ENCODE data around the gene GATA1. TPM values are rescaled to one million over a fixed set of nuclear protein-coding genes. Genes with fewer than 3 reads are reported as not detected.

The GATA1 gene
- total and polyA plus RNA-seq, 5 donors from 2014 or later = 0.67 TPM; not detected in 4

DNA sequence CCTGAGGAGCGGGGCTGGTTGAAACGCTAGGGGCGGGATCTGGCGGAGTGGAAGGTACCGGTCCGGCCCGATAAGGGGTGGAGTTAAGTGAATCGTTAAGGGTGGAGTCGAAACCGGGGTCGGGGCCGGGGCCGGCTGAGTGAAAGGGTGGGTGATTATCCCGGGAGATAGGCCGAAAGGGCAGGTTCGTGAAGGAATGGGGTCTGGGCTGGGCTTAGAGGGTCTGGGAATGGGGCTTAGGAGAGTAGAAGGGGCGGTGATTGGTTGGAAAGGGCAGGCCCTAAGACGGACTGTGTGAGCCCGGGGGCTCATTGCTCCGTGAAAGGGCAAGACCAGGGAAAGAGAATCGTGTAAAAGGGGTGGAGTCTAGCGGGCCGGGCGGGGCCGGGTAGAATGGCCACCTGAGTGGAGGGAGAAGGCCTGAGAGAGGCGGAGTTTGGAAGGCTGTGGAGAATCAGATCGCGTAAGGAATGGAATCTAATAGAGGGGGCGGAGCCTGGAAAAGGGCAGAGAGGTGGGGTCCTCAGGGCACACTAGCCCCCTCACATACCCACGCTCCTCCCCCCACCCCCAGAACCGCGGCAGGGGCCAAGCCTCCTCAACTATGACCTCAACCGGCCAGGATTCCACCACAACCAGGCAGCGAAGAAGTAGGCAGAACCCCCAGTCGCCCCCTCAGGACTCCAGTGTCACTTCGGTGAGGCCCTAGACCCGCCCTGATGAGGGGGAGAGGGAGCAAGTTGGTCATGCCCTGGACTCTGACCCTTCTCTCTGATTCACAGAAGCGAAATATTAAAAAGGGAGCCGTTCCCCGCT, 15.9 kb downstream of the GATA1 start:
- Histone ChIP-seq H3K9me3 (ENCODE audit: control insufficient read depth in 2 of 2, low read length in 2 of 2) (no peaks in the 10 kb centered on the region), H3K27ac (ENCODE audit: insufficient read depth, low read length, poor library complexity, severe bottlenecking) (peak overlapping the region; percentile 93), H3K27me3 (ENCODE audit: control insufficient read depth, insufficient read depth, low read length) (no peaks in the 10 kb centered on the region), H3K36me3 (ENCODE audit: control insufficient read depth, insufficient read depth, low read length) (no peaks in the 10 kb centered on the region), H3K4me3 (ENCODE audit: low read depth, low read length) (peak overlapping the region; percentile 61), H3K4me1 (ENCODE audit: control insufficient read depth, insufficient read depth, low read length, poor library complexity, severe bottlenecking) (no peaks in the 10 kb centered on the region)
- Mint-ChIP-seq H3K27me3 (no peaks in the 10 kb centered on the region), H3K27ac (peak overlapping the region; percentile 98 to 99 (median 99)), H3K36me3 (peaks cover 5% of the 10 kb centered on the region), H3K4me3 (peak overlapping the region; percentile 91 to 98 (median 95)), H3K4me1 (peaks cover 3 to 11% (median 7%) of the 10 kb centered on the region in 4 donors), H3K9me3 (no peaks in the 10 kb centered on the region)
- ATAC-seq (ENCODE audit: low read depth in 2 of 2) (no peak), DNase-seq (peak in 2 of 3 donors; percentile 64 to 75)

DNA sequence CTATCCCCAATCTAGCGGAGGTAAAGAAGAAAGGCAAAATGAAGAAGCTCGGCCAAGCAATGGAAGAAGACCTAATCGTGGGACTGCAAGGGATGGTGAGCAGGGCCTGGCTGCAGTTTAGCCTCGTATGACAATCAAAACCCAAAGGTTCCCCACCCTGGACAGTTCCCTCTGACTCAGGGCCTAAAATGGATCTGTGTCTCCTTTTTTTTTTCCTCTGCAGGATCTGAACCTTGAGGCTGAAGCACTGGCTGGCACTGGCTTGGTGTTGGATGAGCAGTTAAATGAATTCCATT, 16.5 kb downstream of the GATA1 start:
- H3K36me3 ChIP-seq (ENCODE audit: control insufficient read depth, insufficient read depth, low read length) = no peaks in the 10 kb centered on the region
- H3K27ac Mint-ChIP-seq = peak overlapping the region; percentile 8 to 99 (median 32)
- H3K4me1 Mint-ChIP-seq = peaks cover 3 to 11% (median 7%) of the 10 kb centered on the region in 4 donors
- peak overlapping the region; percentile 93 for H3K27ac ChIP-seq (ENCODE audit: insufficient read depth, low read length, poor library complexity, severe bottlenecking)
- H3K4me1 ChIP-seq (ENCODE audit: control insufficient read depth, insufficient read depth, low read length, poor library complexity, severe bottlenecking) = no peaks in the 10 kb centered on the region
- peak overlapping the region; percentile 82 to 98 (median 94) for H3K4me3 Mint-ChIP-seq
- no peaks in the 10 kb centered on the region for H3K27me3 Mint-ChIP-seq
- peak overlapping the region; percentile 61 for H3K4me3 ChIP-seq (ENCODE audit: low read depth, low read length)
- no peaks in the 10 kb centered on the region for H3K27me3 ChIP-seq (ENCODE audit: control insufficient read depth, insufficient read depth, low read length)
- no peak for ATAC-seq (ENCODE audit: low read depth in 2 of 2)
- H3K36me3 Mint-ChIP-seq = peaks cover 5% of the 10 kb centered on the region
- no peak for DNase-seq
- H3K9me3 Mint-ChIP-seq = no peaks in the 10 kb centered on the region
- no peaks in the 10 kb centered on the region for H3K9me3 ChIP-seq (ENCODE audit: control insufficient read depth in 2 of 2, low read length in 2 of 2)

DNA sequence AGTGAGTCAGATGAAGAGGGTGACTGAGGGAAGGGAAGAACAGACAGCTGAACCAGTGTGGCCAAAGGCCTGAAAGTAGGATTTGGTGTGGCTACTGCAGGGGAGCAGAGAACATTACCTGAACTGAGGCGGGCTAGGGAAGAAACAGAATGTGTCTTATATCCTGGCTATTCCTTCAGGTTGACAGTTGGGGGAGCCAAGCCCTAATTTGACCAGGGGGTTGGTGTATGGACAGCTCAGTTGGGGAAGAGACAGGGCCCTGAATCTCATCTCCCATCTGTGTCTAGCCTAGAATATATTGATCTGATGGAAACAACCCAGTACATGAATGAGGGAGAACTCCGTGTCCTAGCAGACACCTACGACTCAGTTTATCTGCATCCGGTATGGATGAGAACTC, 19.7 kb downstream of the GATA1 start:
- Mint-ChIP-seq H3K4me1 (peaks cover 0 to 7% (median 5%) of the 10 kb centered on the region in 4 donors), H3K27me3 (no peaks in the 10 kb centered on the region), H3K9me3 (no peaks in the 10 kb centered on the region), H3K36me3 (peaks cover 5% of the 10 kb centered on the region), H3K27ac (peak overlapping the region in 1 of 3 donors; percentile 14), H3K4me3 (no peak overlapping the region)
- Histone ChIP-seq H3K4me3 (ENCODE audit: low read depth, low read length) (no peak overlapping the region), H3K27me3 (ENCODE audit: control insufficient read depth, insufficient read depth, low read length) (no peaks in the 10 kb centered on the region), H3K4me1 (ENCODE audit: control insufficient read depth, insufficient read depth, low read length, poor library complexity, severe bottlenecking) (no peaks in the 10 kb centered on the region), H3K36me3 (ENCODE audit: control insufficient read depth, insufficient read depth, low read length) (no peaks in the 10 kb centered on the region), H3K27ac (ENCODE audit: insufficient read depth, low read length, poor library complexity, severe bottlenecking) (no peak overlapping the region), H3K9me3 (ENCODE audit: control insufficient read depth in 2 of 2, low read length in 2 of 2) (no peaks in the 10 kb centered on the region)
- DNase-seq (peak in 1 of 3 donors; percentile 10), ATAC-seq (ENCODE audit: low read depth in 2 of 2) (no peak)

DNA sequence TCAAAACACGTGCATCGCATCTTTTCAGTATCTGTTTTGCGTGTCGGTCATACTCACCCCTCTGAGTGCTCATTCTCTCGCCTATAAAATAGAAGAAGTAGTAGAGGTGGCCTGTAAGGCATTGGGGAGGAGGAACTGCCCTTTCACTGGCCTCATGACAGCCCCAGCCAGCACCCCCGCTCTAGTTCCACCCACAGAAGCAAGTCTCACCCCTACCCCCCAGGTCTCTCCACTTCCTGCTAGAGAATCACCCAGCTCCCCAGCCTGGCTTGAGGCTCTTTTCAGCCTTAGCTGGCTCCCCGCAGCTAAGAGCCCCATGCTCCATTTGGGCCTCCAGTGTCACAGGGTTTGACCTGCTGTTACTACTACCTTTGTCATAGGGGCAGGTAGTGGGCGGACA, 27.3 kb downstream of the GATA1 start:
- no peak for ATAC-seq (ENCODE audit: low read depth in 2 of 2)
- DNase-seq = no peak
- Mint-ChIP-seq H3K9me3 (no peaks in the 10 kb centered on the region), H3K4me1 (no peaks in the 10 kb centered on the region), H3K4me3 (no peak overlapping the region), H3K27ac (no peak overlapping the region), H3K27me3 (no peaks in the 10 kb centered on the region), H3K36me3 (no peaks in the 10 kb centered on the region)
- Histone ChIP-seq H3K36me3 (ENCODE audit: control insufficient read depth, insufficient read depth, low read length) (no peaks in the 10 kb centered on the region), H3K27ac (ENCODE audit: insufficient read depth, low read length, poor library complexity, severe bottlenecking) (no peak overlapping the region), H3K9me3 (ENCODE audit: control insufficient read depth in 2 of 2, low read length in 2 of 2) (no peaks in the 10 kb centered on the region), H3K4me3 (ENCODE audit: low read depth, low read length) (no peak overlapping the region), H3K27me3 (ENCODE audit: control insufficient read depth, insufficient read depth, low read length) (no peaks in the 10 kb centered on the region), H3K4me1 (ENCODE audit: control insufficient read depth, insufficient read depth, low read length, poor library complexity, severe bottlenecking) (no peaks in the 10 kb centered on the region)

- Histone ChIP-seq H3K27ac (ENCODE audit: insufficient read depth, low read length, poor library complexity, severe bottlenecking) (no peak overlapping the region), H3K9me3 (ENCODE audit: control insufficient read depth in 2 of 2, low read length in 2 of 2) (no peaks in the 10 kb centered on the region), H3K4me3 (ENCODE audit: low read depth, low read length) (no peak overlapping the region), H3K36me3 (ENCODE audit: control insufficient read depth, insufficient read depth, low read length) (no peaks in the 10 kb centered on the region), H3K4me1 (ENCODE audit: control insufficient read depth, insufficient read depth, low read length, poor library complexity, severe bottlenecking) (no peaks in the 10 kb centered on the region), H3K27me3 (ENCODE audit: control insufficient read depth, insufficient read depth, low read length) (no peaks in the 10 kb centered on the region)
- ATAC-seq (ENCODE audit: low read depth in 2 of 2) (no peak), DNase-seq (no peak)
- Mint-ChIP-seq H3K4me3 (no peak overlapping the region), H3K27ac (no peak overlapping the region), H3K27me3 (no peaks in the 10 kb centered on the region), H3K36me3 (no peaks in the 10 kb centered on the region), H3K4me1 (no peaks in the 10 kb centered on the region), H3K9me3 (no peaks in the 10 kb centered on the region)
These were observed 28.3 kb downstream of the GATA1 start for GRCh38 chrX:48814722-48815121.

- no peaks in the 10 kb centered on the region for H3K9me3 Mint-ChIP-seq
- Histone ChIP-seq H3K27me3 (ENCODE audit: control insufficient read depth, insufficient read depth, low read length) (no peaks in the 10 kb centered on the region), H3K27ac (ENCODE audit: insufficient read depth, low read length, poor library complexity, severe bottlenecking) (no peak overlapping the region), H3K9me3 (ENCODE audit: control insufficient read depth in 2 of 2, low read length in 2 of 2) (no peaks in the 10 kb centered on the region), H3K4me1 (ENCODE audit: control insufficient read depth, insufficient read depth, low read length, poor library complexity, severe bottlenecking) (no peaks in the 10 kb centered on the region), H3K4me3 (ENCODE audit: low read depth, low read length) (no peak overlapping the region), H3K36me3 (ENCODE audit: control insufficient read depth, insufficient read depth, low read length) (no peaks in the 10 kb centered on the region)
- no peaks in the 10 kb centered on the region for H3K4me1 Mint-ChIP-seq
- DNase-seq (no peak), ATAC-seq (ENCODE audit: low read depth in 2 of 2) (no peak)
- no peak overlapping the region for H3K4me3 Mint-ChIP-seq
- H3K27ac Mint-ChIP-seq = no peak overlapping the region
- no peaks in the 10 kb centered on the region for H3K27me3 Mint-ChIP-seq
- no peaks in the 10 kb centered on the region for H3K36me3 Mint-ChIP-seq
These were observed 28.9 kb downstream of the GATA1 start for GRCh38 chrX:48815266-48815665.

- no peaks in the 10 kb centered on the region for H3K27me3 Mint-ChIP-seq
- Histone ChIP-seq H3K9me3 (ENCODE audit: control insufficient read depth in 2 of 2, low read length in 2 of 2) (no peaks in the 10 kb centered on the region), H3K4me1 (ENCODE audit: control insufficient read depth, insufficient read depth, low read length, poor library complexity, severe bottlenecking) (no peaks in the 10 kb centered on the region), H3K27me3 (ENCODE audit: control insufficient read depth, insufficient read depth, low read length) (no peaks in the 10 kb centered on the region), H3K27ac (ENCODE audit: insufficient read depth, low read length, poor library complexity, severe bottlenecking) (no peak overlapping the region), H3K4me3 (ENCODE audit: low read depth, low read length) (no peak overlapping the region), H3K36me3 (ENCODE audit: control insufficient read depth, insufficient read depth, low read length) (no peaks in the 10 kb centered on the region)
- no peak overlapping the region for H3K27ac Mint-ChIP-seq
- DNase-seq = no peak
- no peak overlapping the region for H3K4me3 Mint-ChIP-seq
- no peak for ATAC-seq (ENCODE audit: low read depth in 2 of 2)
- H3K4me1 Mint-ChIP-seq = no peaks in the 10 kb centered on the region
- H3K9me3 Mint-ChIP-seq = no peaks in the 10 kb centered on the region
- H3K36me3 Mint-ChIP-seq = no peaks in the 10 kb centered on the region
These were observed 29.8 kb downstream of the GATA1 start for GRCh38 chrX:48816014-48816810.

All from CD4-positive, CD25-positive, alpha-beta regulatory T cell (primary cell).